Neutrophil (primary cell): ENCODE data around the gene SOCS2.

ENCODE experiments used
- H3K27ac ChIP-seq: fragments of 200-600 bp; sonication (generic); 2 replicates; pipeline ENCODE4 v1.5.1; 2016; ENCODE audit warnings: mild to moderate bottlenecking, moderate library complexity
- H3K27me3 ChIP-seq: fragments of 200-600 bp; sonication (generic); 2 replicates; pipeline ENCODE4 v1.6.0; 2016; ENCODE audit warnings: mild to moderate bottlenecking
- H3K36me3 ChIP-seq: fragments of 200-600 bp; sonication (generic); 2 replicates; pipeline ENCODE4 v1.5.1; 2017
- H3K4me1 ChIP-seq, 2 experiments: fragments of 200-600 bp in 1 of 2; sonication (generic) in 1 of 2; 1 replicate in 1 of 2; 2 replicates in 1 of 2; pipeline versions ENCODE4 v1.5.1 to v1.6.1; 2013 to 2016; ENCODE audit warnings: low read depth in 1 of 2, low read length in 1 of 2, mild to moderate bottlenecking in 1 of 2, moderate library complexity in 1 of 2; ENCODE audit not compliant: control insufficient read depth in 1 of 2, insufficient read depth in 1 of 2
- H3K4me3 ChIP-seq, 2 experiments: fragments of 200-600 bp in 1 of 2; sonication (generic) in 1 of 2; 1 replicate in 1 of 2; 2 replicates in 1 of 2; pipeline ENCODE4 v1.5.1; 2013 to 2016; ENCODE audit warnings: low read depth in 1 of 2, low read length in 1 of 2, mild to moderate bottlenecking in 1 of 2, moderate library complexity in 1 of 2
- H3K9me3 ChIP-seq: fragments of 200-600 bp; sonication (generic); 2 replicates; pipeline ENCODE4 v1.5.1; 2016
- CTCF ChIP-seq: fragments of 200-600 bp; sonication (generic); IDR thresholded peaks from 2 replicates; pipeline ENCODE4 v1.5.1; 2016; ENCODE audit warnings: antibody characterized with exemption

Gene SOCS2

GRCh38 chr12:93608313-93608712 lies 35.8 kb downstream of the SOCS2 start:
- Histone ChIP-seq H3K36me3 (no peaks in the 10 kb centered on the region), H3K4me3 (no peak overlapping the region), H3K9me3 (no peaks in the 10 kb centered on the region), H3K27me3 (peaks cover 21% of the 10 kb centered on the region), H3K4me1 (no peaks in the 10 kb centered on the region), H3K27ac (no peak overlapping the region)
- TF ChIP-seq CTCF, result no peak

GRCh38 chr12:93609281-93610192 lies 37.1 kb downstream of the SOCS2 start:
- no peak overlapping the region for H3K4me3 ChIP-seq
- TF ChIP-seq CTCF, result no peak
- no peak overlapping the region for H3K27ac ChIP-seq
- H3K9me3 ChIP-seq, result no peaks in the 10 kb centered on the region
- no peaks in the 10 kb centered on the region for H3K4me1 ChIP-seq
- no peaks in the 10 kb centered on the region for H3K36me3 ChIP-seq
- H3K27me3 ChIP-seq, result peaks cover 20% of the 10 kb centered on the region

GRCh38 chr12:93612776-93613175 lies 40.3 kb downstream of the SOCS2 start:
- H3K36me3 ChIP-seq, result no peaks in the 10 kb centered on the region
- H3K4me3 ChIP-seq, result no peak overlapping the region
- H3K9me3 ChIP-seq, result no peaks in the 10 kb centered on the region
- no peak overlapping the region for H3K27ac ChIP-seq
- no peak for TF ChIP-seq CTCF
- H3K27me3 ChIP-seq, result peaks cover 20% of the 10 kb centered on the region
- H3K4me1 ChIP-seq, result no peaks in the 10 kb centered on the region

DNA sequence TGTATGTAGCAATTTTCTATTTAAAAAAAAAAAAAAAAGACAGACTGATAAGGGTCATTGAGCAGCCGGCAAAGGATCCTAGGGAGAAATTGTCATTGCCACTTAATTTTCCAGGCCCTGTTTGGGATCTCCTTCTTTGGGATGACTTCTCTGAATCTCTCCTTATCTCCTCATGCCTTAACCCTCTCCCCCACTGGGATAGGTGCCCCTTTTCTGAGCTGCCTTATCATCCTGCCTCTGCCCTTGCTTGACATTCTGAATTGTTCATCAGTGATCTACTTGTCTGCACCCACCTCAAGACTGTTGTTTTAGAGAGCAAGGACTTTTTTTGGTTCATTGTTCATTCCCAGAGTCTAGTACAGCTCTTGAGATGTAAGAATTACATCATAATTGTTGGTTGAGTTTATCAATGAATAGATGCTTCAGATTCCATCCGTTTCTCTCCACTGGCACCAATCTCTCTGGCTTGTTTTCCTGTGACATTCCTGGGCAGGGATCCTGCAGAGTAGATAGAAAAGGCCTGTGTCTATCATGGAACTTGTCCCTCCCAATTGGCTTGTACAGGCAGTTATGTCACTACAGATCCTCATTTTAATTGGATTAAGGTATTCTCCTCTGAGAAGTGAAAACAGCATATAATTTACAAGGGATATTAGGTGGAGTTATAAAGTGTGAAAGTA lies 42.6 kb downstream of the SOCS2 start:
- no peak overlapping the region for H3K4me3 ChIP-seq
- no peaks in the 10 kb centered on the region for H3K4me1 ChIP-seq
- no peaks in the 10 kb centered on the region for H3K9me3 ChIP-seq
- H3K36me3 ChIP-seq, result no peaks in the 10 kb centered on the region
- TF ChIP-seq CTCF, result no peak
- H3K27ac ChIP-seq, result no peak overlapping the region
- peaks cover 20% of the 10 kb centered on the region for H3K27me3 ChIP-seq

DNA sequence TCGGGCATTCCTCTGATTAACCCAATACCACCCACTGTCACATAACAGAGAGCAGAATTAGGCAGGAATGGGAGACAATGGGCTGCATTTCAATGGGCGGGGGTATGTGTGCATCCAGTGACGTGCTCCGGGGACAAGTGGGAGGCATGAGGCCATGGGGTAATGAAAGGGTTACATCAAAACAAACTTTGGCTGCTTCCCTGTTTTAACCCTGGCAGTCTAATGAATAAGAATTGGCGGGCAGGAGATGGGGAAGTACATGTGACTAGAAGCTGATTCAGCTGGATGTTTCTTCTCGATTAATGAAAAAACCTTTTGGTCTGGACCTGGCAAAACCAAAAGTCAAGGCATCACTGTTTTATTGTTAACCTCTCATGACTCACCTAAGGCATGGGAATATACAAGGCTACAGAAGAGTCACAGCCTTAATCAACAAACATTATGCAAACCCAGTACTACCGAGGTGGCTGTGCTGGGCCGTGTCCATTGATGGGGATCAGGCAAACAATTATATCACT lies 44.2 kb downstream of the SOCS2 start:
- no peak overlapping the region for H3K4me3 ChIP-seq
- H3K27ac ChIP-seq, result no peak overlapping the region
- peaks cover 20% of the 10 kb centered on the region for H3K27me3 ChIP-seq
- no peaks in the 10 kb centered on the region for H3K9me3 ChIP-seq
- H3K4me1 ChIP-seq, result no peaks in the 10 kb centered on the region
- no peaks in the 10 kb centered on the region for H3K36me3 ChIP-seq
- no peak for TF ChIP-seq CTCF
